ENCODE data around the gene IER3.
"Not testable (repeated sequence)": the region's sequence is repeated elsewhere in the genome, so short reads cannot be mapped to it uniquely, and the experiment has no call there.

IER3 gene

GRCh38 chr6:30767944-30768301 is 23.6 kb upstream of the IER3 start:
- Mint-ChIP-seq H3K4me3 (no peak overlapping the region), H3K36me3 (ENCODE audit: low read depth) (no peaks in the 10 kb centered on the region), H3K4me1 (peaks cover 70% of the 10 kb centered on the region), H3K27ac (peak overlapping the region; percentile 23), H3K27me3 (ENCODE audit: low read depth, poor library complexity) (peaks cover 6% of the 10 kb centered on the region), H3K9me3 (peaks cover 6% of the 10 kb centered on the region)
- DNase-seq, result no peak
- TF ChIP-seq, protein P1, sequence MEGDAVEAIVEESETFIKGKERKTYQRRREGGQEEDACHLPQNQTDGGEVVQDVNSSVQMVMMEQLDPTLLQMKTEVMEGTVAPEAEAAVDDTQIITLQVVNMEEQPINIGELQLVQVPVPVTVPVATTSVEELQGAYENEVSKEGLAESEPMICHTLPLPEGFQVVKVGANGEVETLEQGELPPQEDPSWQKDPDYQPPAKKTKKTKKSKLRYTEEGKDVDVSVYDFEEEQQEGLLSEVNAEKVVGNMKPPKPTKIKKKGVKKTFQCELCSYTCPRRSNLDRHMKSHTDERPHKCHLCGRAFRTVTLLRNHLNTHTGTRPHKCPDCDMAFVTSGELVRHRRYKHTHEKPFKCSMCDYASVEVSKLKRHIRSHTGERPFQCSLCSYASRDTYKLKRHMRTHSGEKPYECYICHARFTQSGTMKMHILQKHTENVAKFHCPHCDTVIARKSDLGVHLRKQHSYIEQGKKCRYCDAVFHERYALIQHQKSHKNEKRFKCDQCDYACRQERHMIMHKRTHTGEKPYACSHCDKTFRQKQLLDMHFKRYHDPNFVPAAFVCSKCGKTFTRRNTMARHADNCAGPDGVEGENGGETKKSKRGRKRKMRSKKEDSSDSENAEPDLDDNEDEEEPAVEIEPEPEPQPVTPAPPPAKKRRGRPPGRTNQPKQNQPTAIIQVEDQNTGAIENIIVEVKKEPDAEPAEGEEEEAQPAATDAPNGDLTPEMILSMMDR (IDR thresholded peaks at IDR 0.05), result no peak

DNA sequence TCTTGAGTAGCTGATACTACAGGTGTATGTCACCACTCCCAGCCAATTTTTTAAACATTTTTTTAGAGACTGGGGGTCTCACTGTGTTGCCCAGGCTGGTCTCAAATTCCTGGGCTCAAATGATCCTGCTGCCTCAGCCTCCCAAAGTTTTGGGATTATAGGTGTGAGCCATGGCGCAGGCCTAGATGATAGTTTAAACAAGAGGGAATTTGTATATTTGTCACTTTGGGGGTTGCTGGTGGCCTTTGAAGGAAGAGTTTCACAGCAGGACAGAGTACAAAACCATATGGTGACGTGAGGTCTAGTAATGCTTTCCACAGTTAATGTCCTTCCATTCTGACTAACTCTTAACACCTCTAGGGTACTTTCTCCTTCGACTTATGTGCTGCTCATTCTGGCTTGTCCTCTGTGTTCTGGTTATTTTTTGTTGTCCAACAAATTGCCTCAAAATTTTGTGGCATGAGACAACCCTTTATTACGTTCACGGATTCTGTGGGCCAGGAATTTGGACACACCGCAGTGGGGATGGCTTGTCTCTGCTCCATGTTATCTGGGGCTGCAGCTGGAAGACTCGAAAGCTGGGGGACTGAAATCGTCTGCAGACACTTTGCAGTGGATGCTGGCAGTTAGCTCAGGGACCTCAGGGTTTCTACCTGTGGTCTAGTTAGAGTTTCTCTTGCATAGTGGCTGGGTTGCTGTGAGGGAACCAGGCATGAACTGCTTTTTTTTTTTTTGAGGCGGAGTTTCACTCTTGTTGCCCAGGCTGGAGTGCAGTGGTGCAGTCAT is 23.0 kb upstream of the IER3 start:
- TF ChIP-seq, protein P1 (IDR thresholded peaks at IDR 0.05), result no peak
- peaks cover 70% of the 10 kb centered on the region for H3K4me1 Mint-ChIP-seq
- H3K36me3 Mint-ChIP-seq (ENCODE audit: low read depth), result no peaks in the 10 kb centered on the region
- H3K27ac Mint-ChIP-seq, result peak overlapping the region; percentile 29
- no peak overlapping the region for H3K4me3 Mint-ChIP-seq
- DNase-seq, result no peak
- peaks cover 5% of the 10 kb centered on the region for H3K9me3 Mint-ChIP-seq
- H3K27me3 Mint-ChIP-seq (ENCODE audit: low read depth, poor library complexity), result peaks cover 6% of the 10 kb centered on the region

DNA sequence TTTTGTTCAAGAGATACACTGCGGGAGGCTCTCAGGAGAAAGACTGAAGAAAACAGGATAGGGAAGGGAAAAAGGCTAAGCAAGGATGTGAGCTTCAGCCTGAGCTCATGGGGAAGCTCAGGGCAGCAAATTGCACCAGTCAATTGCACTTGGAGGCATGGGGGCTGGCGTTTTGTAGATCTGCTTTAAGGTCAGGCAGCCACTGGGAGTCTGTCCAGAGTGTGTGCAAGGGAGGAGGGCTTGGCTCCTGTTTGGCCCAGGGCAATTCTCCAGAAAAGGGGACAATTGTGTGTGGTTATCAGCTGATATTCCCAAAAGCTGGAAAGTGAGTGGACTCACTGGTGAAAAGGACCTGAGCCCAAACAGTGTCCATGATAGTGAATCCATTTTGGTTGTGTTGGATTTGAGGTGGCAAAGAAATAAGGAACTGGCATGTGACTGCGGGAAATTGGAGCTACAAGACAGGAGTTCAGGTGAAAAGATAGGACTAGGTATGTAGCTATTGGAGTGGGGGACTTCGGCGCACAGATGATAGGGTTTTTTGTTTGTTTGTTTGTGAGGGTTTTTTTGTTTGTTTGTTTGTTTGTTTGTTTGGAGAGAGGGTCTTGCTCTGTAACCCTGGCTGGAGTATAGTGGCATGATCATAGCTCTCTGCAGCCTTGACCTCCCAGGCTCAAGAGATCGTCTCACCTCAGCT is 22.3 kb upstream of the IER3 start:
- H3K36me3 Mint-ChIP-seq (ENCODE audit: low read depth), result no peaks in the 10 kb centered on the region
- no peaks in the 10 kb centered on the region for H3K9me3 Mint-ChIP-seq
- H3K4me1 Mint-ChIP-seq, result peaks cover 70% of the 10 kb centered on the region
- peaks cover 6% of the 10 kb centered on the region for H3K27me3 Mint-ChIP-seq (ENCODE audit: low read depth, poor library complexity)
- no peak for DNase-seq
- H3K4me3 Mint-ChIP-seq, result no peak overlapping the region
- TF ChIP-seq, protein P1 (IDR thresholded peaks at IDR 0.05), result no peak
- peak overlapping the region; percentile 32 for H3K27ac Mint-ChIP-seq

DNA sequence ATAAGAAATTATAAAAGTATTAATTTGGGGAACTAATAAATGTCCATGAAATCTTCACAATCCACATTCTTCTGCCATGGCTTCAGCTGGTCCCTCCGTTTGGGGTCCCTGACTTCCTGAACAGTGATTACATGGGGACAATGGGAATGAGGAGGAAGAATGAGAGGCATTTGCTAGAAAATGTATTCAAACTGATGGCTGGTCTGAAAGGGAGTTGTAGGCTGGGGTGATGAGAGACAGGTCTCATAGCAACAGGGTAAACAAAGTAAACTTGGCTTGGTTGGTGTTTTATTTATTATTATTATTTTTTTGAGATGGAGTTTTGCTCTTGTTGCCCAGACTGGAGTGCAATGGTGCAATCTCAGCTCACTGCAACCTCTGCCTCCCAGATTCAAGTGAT is 21.1 kb upstream of the IER3 start:
- not testable (repeated sequence) for H3K9me3 Mint-ChIP-seq; DNase-seq; H3K36me3 Mint-ChIP-seq (ENCODE audit: low read depth); H3K4me3 Mint-ChIP-seq; H3K27ac Mint-ChIP-seq; H3K27me3 Mint-ChIP-seq (ENCODE audit: low read depth, poor library complexity)
- peaks cover 70% of the 10 kb centered on the region for H3K4me1 Mint-ChIP-seq

DNA sequence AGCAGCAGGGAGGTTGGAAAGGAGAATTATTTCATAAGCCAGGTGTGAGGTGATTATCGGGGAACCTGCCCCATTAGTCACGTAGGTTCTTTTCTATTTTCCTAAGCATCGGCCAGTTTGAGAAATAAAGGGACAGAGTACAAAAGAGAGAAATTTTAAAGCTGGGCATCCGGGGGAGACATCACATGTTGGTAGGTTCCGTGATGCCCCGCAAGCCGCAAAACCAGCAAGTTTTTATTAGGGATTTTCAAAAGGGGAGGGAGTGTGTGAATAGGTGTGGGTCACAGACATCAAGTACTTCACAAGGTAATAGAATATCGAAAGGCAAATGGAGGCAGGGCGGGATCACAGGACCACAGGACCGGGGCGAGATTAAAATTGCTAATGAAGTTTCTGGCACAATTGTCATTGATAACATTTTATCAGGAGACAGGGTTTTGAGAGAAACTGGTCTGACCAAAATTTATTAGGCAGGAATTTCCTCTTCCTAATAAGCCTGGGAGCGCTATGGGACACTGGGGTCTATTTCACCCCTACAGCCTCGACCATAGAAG is 20.2 kb upstream of the IER3 start:
- Mint-ChIP-seq H3K4me3 (peak overlapping the region; percentile 70), H3K4me1 (peaks cover 68% of the 10 kb centered on the region), H3K27ac (peak overlapping the region; percentile 9)
- DNase-seq; H3K27me3 Mint-ChIP-seq (ENCODE audit: low read depth, poor library complexity); H3K36me3 Mint-ChIP-seq (ENCODE audit: low read depth); H3K9me3 Mint-ChIP-seq: not testable (repeated sequence)

DNA sequence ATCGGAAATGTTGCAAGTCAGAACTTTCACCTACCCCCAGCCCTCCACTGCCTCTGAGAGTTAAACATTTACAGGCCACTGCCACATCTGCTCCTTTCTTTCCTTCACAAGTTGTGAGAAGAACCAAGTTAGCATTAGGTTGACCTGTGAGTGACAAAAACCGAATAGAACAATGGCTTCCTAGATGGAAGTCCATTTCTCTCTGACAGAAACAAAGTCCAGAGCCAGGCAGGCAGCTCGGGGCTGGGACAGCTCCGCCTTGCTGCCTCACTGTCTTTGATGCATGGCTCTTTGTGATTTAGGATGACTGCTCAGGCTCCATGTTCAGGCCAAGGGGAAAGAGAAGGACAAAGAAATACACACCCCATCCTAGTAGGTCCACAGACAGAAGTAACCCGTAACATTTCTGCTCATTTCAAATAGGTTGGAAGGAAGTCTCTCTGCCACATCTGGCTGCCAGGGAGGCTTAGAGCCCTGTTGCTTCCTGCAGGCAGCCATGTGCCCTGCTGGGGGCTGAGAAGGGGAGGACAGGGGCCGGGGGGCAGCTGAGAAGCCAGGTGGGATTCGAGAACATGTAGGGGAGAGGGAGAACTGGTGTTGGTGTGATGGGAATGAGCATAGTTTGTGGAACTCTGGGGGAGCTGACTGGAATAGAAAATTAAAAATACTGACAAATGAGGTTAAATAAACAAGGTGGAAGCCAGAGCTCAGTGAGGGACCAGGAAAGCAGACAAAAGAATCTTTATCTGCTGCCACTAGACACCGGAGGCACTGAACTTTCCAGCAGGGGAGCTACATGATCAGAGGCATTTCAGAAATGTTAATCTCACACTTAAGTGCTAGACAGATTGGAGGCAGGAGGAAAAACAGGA is 19.5 kb upstream of the IER3 start:
- Mint-ChIP-seq H3K27me3 (ENCODE audit: low read depth, poor library complexity) (peaks cover 2% of the 10 kb centered on the region), H3K36me3 (ENCODE audit: low read depth) (no peaks in the 10 kb centered on the region), H3K27ac (peak overlapping the region; percentile 9), H3K9me3 (peaks cover 3% of the 10 kb centered on the region), H3K4me1 (peaks cover 66% of the 10 kb centered on the region), H3K4me3 (peak overlapping the region; percentile 70)
- peak; percentile 19 for DNase-seq
- TF ChIP-seq, protein P1 (IDR thresholded peaks at IDR 0.05), result no peak

All from nephron progenitor cell (in vitro differentiated cells).